Activated B cell treated with CpG ODN at 0.5 μM for 24 hours (primary cell): Measurements from ENCODE around the gene TAOK1. TPM values are rescaled to one million over a fixed set of nuclear protein-coding genes. Genes with fewer than 3 reads are reported as not detected.
A peak's percentile ranks its signal among the peaks of the same experiment; 100 is the strongest.

ENCODE experiments used
- ATAC-seq: fragments of 200-7000 bp; cut with Tn5 transposase; one replicate; pipeline ENCODE4 v1.10.0; 2021; ENCODE audit warnings: low read depth, mild to moderate bottlenecking, moderate library complexity
- CTCF ChIA-PET: fragments of 350-600 bp; sonication (Branson Sonifier 250); formaldehyde crosslinking; loops from one replicate; lab custom pipeline; 2021; ENCODE audit warnings: antibody characterized with exemption; lab: Charles Lee
- POLR2A ChIA-PET: fragments of 350-600 bp; sonication (Branson Sonifier 250); formaldehyde crosslinking; loops from one replicate; lab custom pipeline; 2021; ENCODE audit warnings: antibody characterized with exemption; lab: Charles Lee
- DNase-seq: peaks from one replicate; pipeline ENCODE4 v3.0.0; 2022
- H3K27ac Mint-ChIP-seq: one replicate; pipeline ENCODE4 v1.8.0; 2020; ENCODE audit warnings: mixed read lengths
- H3K27me3 Mint-ChIP-seq: one replicate; pipeline ENCODE4 v1.8.0; 2021; ENCODE audit warnings: mixed read lengths
- H3K36me3 Mint-ChIP-seq: one replicate; pipeline ENCODE4 v1.8.0; 2021; ENCODE audit warnings: low read depth, mixed read lengths
- H3K4me1 Mint-ChIP-seq: one replicate; pipeline ENCODE4 v1.8.0; 2021; ENCODE audit warnings: mixed read lengths
- H3K4me3 Mint-ChIP-seq: one replicate; pipeline ENCODE4 v1.8.0; 2020; ENCODE audit warnings: mild to moderate bottlenecking, mixed read lengths
- H3K9me3 Mint-ChIP-seq: one replicate; pipeline ENCODE4 v1.8.0; 2020; ENCODE audit warnings: mixed read lengths
- intact Hi-C: fragments of 100-400 bp; cut with micrococcal nuclease; formaldehyde crosslinking; loops from one replicate; pipeline ENCODE4 v1.15.1; 2024
- total RNA-seq: library from RNA; stranded (reverse); gene quantifications from 2 replicates; pipeline ENCODE4 v1.2.3, GENCODE V29; 2022
- TF ChIP-seq, protein P1 (sequence below): fragments of 200-600 bp; IDR thresholded peaks from one replicate; pipeline ENCODE4 v1.8.0; 2022; ENCODE audit warnings: antibody characterized with exemption, mild to moderate bottlenecking

Gene TAOK1
- total RNA-seq, 1 donor from 2014 or later, result 55.5 TPM

DNA sequence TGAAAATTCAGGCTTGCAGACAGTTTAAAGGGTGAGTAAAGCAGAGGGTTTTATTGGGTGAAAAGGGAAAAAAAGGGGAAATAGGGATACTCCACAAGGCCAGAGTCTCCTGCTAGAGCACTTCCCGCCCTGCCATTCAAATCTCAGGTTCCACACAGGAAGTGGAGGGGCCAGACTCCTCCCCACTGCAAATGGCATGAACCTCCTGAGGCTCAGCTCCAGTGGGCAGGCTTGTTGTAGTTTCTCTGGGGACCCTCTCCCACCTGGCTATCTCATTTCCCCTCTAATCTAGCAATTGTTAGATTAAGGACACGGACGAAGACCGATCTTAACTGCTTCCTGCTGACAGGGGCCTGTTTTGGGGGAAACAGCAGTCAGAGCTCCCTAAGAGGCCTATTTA, 43.4 kb downstream of the TAOK1 start:
- H3K4me1 Mint-ChIP-seq, result peaks cover 24% of the 10 kb centered on the region
- ATAC-seq (peak; percentile 28), DNase-seq (no peak)

DNA sequence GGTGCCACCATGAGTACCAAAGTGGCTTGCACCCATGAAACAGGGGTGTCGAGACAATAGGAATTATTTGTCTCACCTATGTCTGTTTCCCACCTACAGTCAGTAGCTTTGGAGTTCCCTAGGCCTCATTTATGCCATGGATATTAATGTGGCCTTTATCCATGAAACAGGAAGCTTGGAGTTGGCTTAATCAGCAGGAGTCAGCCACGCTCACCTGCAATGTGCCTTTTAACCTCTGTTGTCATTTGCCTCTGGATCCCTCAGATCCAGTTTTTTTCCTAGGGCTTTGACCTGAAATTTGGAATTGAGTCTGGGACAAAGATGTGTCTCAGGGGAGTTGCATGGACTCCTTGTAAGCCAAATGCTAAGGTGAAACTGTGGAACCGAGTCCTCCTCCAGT, 44.4 kb downstream of the TAOK1 start:
- no peaks in the 10 kb centered on the region for H3K9me3 Mint-ChIP-seq

More for the DNA sequence above, 43.4 kb downstream of the TAOK1 start:
- Mint-ChIP-seq H3K27ac (peak overlapping the region; percentile 66), H3K36me3 (peaks cover 13% of the 10 kb centered on the region), H3K9me3 (no peaks in the 10 kb centered on the region), H3K4me3 (no peak overlapping the region), H3K27me3 (no peaks in the 10 kb centered on the region)
- ChIA-PET POLR2A (interaction anchor here (0.6 kb wide), 1 partner anchor 14 kb away, joined by 11 read pairs; no protein-coding TSS in a partner anchor), CTCF (interaction anchor here (0.9 to 1.0 kb wide), 2 partner anchors 64 to 180 kb away, joined by 3 read pairs; no protein-coding TSS in a partner anchor)
- intact Hi-C loops, result no loop called here
- TF ChIP-seq, protein P1, sequence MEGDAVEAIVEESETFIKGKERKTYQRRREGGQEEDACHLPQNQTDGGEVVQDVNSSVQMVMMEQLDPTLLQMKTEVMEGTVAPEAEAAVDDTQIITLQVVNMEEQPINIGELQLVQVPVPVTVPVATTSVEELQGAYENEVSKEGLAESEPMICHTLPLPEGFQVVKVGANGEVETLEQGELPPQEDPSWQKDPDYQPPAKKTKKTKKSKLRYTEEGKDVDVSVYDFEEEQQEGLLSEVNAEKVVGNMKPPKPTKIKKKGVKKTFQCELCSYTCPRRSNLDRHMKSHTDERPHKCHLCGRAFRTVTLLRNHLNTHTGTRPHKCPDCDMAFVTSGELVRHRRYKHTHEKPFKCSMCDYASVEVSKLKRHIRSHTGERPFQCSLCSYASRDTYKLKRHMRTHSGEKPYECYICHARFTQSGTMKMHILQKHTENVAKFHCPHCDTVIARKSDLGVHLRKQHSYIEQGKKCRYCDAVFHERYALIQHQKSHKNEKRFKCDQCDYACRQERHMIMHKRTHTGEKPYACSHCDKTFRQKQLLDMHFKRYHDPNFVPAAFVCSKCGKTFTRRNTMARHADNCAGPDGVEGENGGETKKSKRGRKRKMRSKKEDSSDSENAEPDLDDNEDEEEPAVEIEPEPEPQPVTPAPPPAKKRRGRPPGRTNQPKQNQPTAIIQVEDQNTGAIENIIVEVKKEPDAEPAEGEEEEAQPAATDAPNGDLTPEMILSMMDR, result no peak

DNA sequence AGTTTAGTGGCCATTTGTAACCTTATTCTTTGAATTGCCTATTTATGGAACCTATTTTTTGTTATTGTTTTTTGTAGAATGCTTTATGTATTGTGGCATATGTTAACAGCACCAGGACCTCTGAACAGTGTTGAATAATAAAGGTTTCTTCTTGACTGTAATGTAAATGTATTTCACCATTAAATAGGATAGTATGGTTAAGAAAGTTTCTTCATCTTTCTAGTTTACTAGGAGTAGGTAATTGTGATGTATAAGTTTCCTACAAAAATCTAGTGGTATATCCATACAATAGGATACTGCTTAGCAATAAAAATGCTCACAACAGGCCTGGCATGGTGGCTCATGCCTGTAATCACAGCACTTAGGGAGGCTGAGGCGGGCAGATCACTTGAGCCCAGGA, 52.3 kb downstream of the TAOK1 start:
- no peak for ATAC-seq
- peaks cover 31% of the 10 kb centered on the region for H3K4me1 Mint-ChIP-seq
- intact Hi-C loops, result no loop called here
- H3K9me3 Mint-ChIP-seq, result no peaks in the 10 kb centered on the region
- DNase-seq, result no peak
- H3K27me3 Mint-ChIP-seq, result no peaks in the 10 kb centered on the region
- ChIA-PET CTCF (no interaction called here), POLR2A (no interaction called here)
- H3K4me3 Mint-ChIP-seq, result no peak overlapping the region
- no peak overlapping the region for H3K27ac Mint-ChIP-seq
- peaks cover 25% of the 10 kb centered on the region for H3K36me3 Mint-ChIP-seq
- TF ChIP-seq, protein P1, result no peak

More for the DNA sequence above, 44.4 kb downstream of the TAOK1 start:
- H3K27me3 Mint-ChIP-seq, result no peaks in the 10 kb centered on the region
- H3K27ac Mint-ChIP-seq, result no peak overlapping the region
- CTCF ChIA-PET, result interaction anchor here (0.9 kb wide), 1 partner anchor 65 kb away, joined by 3 read pairs; no protein-coding TSS in a partner anchor
- intact Hi-C loops, result no loop called here
- POLR2A ChIA-PET, result no interaction called here
- no peak overlapping the region for H3K4me3 Mint-ChIP-seq
- H3K4me1 Mint-ChIP-seq, result peaks cover 24% of the 10 kb centered on the region
- ATAC-seq (no peak), DNase-seq (no peak)
- TF ChIP-seq, protein P1, result no peak
- H3K36me3 Mint-ChIP-seq, result peaks cover 13% of the 10 kb centered on the region

DNA sequence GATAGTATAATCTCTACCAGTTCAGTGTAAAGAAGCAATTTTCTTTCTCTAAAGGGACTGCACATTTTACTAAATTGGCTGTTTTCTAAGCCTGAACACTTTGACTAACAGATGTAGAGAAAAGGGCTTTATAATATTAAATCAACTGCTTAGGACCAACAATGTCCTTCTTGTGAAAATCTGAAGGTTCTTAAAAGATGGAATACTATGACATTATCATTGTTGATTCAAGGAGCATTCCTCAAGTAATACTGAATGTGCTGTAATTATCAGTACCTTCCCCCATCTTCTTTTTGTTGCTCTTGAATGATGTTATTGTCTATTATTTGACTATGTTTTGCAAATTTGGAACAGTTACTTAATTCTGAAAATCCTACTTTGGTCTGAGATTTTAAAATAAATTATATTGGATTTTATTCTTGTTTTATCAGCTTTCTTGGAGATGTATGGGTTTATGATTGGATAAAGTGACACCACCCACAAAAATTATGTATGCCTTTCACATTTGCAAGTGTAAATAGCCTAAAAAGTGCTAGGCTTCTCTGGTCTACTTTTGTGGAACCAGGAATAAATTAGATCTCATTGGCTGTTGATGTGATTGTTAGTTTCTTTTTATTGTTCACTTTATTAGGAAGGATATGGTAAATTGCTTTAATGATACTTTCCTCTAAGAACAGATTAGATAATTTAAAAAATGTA, 53.0 kb downstream of the TAOK1 start:
- ChIA-PET CTCF (no interaction called here), POLR2A (no interaction called here)
- no peaks in the 10 kb centered on the region for H3K27me3 Mint-ChIP-seq
- no peaks in the 10 kb centered on the region for H3K9me3 Mint-ChIP-seq
- intact Hi-C loops, result no loop called here
- DNase-seq, result no peak
- H3K36me3 Mint-ChIP-seq, result peaks cover 25% of the 10 kb centered on the region
- peaks cover 38% of the 10 kb centered on the region for H3K4me1 Mint-ChIP-seq
- H3K27ac Mint-ChIP-seq, result no peak overlapping the region
- TF ChIP-seq, protein P1, result no peak
- no peak overlapping the region for H3K4me3 Mint-ChIP-seq
- no peak for ATAC-seq

DNA sequence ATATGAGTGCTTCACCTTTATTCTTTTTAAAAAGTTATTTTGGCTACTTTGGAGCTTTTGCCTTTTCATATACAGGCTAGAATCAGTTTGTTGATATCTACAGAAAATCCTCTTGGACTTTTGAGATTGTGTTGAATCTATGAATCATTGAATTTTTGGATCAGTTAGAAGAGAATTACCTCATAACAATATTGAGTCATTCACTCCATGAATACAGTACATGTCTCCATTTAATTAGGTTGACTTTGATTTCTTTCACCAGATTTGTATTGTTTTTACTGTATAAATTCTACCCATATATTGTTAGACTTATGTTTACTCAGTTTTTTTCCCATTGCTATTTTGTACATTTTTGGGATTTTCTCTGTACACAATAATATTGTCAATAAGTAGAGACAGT, 54.4 kb downstream of the TAOK1 start:
- Mint-ChIP-seq H3K4me3 (no peak overlapping the region), H3K27ac (no peak overlapping the region), H3K9me3 (no peaks in the 10 kb centered on the region), H3K4me1 (peaks cover 45% of the 10 kb centered on the region), H3K27me3 (no peaks in the 10 kb centered on the region), H3K36me3 (peaks cover 20% of the 10 kb centered on the region)
- DNase-seq (no peak), ATAC-seq (no peak)
- CTCF ChIA-PET, result no interaction called here
- POLR2A ChIA-PET, result no interaction called here
- intact Hi-C loops, result no loop called here
- TF ChIP-seq, protein P1, result no peak
